ENCODE data around the gene P4HA2.

- TF ChIP-seq PATZ1 (CRISPR knock-in tag; IDR thresholded peaks at IDR 0.05; ENCODE audit: borderline replicate concordance), result no peak
- no peak for TF ChIP-seq ZC3H10 (CRISPR knock-in tag; IDR thresholded peaks at IDR 0.05)
- TF ChIP-seq BACH2 (CRISPR knock-in tag; IDR thresholded peaks at IDR 0.05; ENCODE audit: borderline replicate concordance), result no peak
- no peak for TF ChIP-seq CSRNP3 (CRISPR knock-in tag; IDR thresholded peaks at IDR 0.05)
- no peak for TF ChIP-seq TSHZ2 (CRISPR knock-in tag; IDR thresholded peaks at IDR 0.05)
- no peak for TF ChIP-seq RARB (CRISPR knock-in tag; IDR thresholded peaks at IDR 0.05)
- TF ChIP-seq CREB5 (CRISPR knock-in tag; IDR thresholded peaks at IDR 0.05; ENCODE audit: low read depth), result no peak
- no peak for TF ChIP-seq ZNF565 (CRISPR knock-in tag; conservative IDR thresholded peaks at IDR 0.05; ENCODE audit: low read depth)
- TF ChIP-seq ZFP3 (CRISPR knock-in tag; IDR thresholded peaks at IDR 0.05), result no peak
- no peak for TF ChIP-seq ARNTL (CRISPR knock-in tag; IDR thresholded peaks at IDR 0.05; ENCODE audit: borderline replicate concordance, low read depth)
- no peak for TF ChIP-seq ESRRG (CRISPR knock-in tag; IDR thresholded peaks at IDR 0.05)
- TF ChIP-seq CSDC2 (CRISPR knock-in tag; IDR thresholded peaks at IDR 0.05), result no peak
- TF ChIP-seq SNAI2 (CRISPR knock-in tag; IDR thresholded peaks at IDR 0.05), result no peak
Measured at GRCh38 chr5:132257131-132258101, 29.8 kb upstream of the P4HA2 start, which contains the start of gene PDLIM4.

Data from SK-N-SH treated with all-trans-retinoic acid at 6 μM for 48 hours (cell line).